ENCODE results near the gene SNRNP48. TPM values are rescaled to one million over a fixed set of nuclear protein-coding genes. Genes with fewer than 3 reads are reported as not detected.

The SNRNP48 gene
- polyA plus RNA-seq, 1 donor (not counting 4 experiments of a cell fraction or from before 2014, with no cell fraction given), result 12.2 TPM

- H4K20me1 ChIP-seq (ENCODE audit: control insufficient read depth, extremely low read depth, insufficient read depth, low read length), result no peaks in the 10 kb centered on the region
- DNase-seq (ENCODE audit: low read depth, low spot score) (no peak), FAIRE-seq (no peak)
- H3K4me1 ChIP-seq (ENCODE audit: control insufficient read depth, extremely low read depth, insufficient read depth, low read length), result peaks cover 10% of the 10 kb centered on the region
- dilution Hi-C loops (cut with MboI; ENCODE audit: extremely low pct_ligation_motif_present, low sequenced_read_pairs), result loop anchor here (25.0 kb wide), 1 partner anchor 334 kb away; no protein-coding TSS in a partner anchor
- no peak overlapping the region for H2AFZ ChIP-seq (ENCODE audit: control insufficient read depth, low read length)
- no peaks in the 10 kb centered on the region for H3K36me3 ChIP-seq (ENCODE audit: control insufficient read depth in 2 of 2, extremely low read depth in 1 of 2, insufficient read depth in 2 of 2, low read length in 2 of 2)
- H3K79me2 ChIP-seq (ENCODE audit: control insufficient read depth, insufficient read depth, low read length), result no peaks in the 10 kb centered on the region
- no peak overlapping the region for H3K9ac ChIP-seq (ENCODE audit: control insufficient read depth, extremely low read depth, insufficient read depth, low read length)
- TF ChIP-seq EZH2 (IDR thresholded peaks at IDR 0.05; ENCODE audit: low read length), result no peak
- TF ChIP-seq, protein P1, sequence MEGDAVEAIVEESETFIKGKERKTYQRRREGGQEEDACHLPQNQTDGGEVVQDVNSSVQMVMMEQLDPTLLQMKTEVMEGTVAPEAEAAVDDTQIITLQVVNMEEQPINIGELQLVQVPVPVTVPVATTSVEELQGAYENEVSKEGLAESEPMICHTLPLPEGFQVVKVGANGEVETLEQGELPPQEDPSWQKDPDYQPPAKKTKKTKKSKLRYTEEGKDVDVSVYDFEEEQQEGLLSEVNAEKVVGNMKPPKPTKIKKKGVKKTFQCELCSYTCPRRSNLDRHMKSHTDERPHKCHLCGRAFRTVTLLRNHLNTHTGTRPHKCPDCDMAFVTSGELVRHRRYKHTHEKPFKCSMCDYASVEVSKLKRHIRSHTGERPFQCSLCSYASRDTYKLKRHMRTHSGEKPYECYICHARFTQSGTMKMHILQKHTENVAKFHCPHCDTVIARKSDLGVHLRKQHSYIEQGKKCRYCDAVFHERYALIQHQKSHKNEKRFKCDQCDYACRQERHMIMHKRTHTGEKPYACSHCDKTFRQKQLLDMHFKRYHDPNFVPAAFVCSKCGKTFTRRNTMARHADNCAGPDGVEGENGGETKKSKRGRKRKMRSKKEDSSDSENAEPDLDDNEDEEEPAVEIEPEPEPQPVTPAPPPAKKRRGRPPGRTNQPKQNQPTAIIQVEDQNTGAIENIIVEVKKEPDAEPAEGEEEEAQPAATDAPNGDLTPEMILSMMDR (optimal IDR thresholded peaks at IDR 0.05 in 1 of 3, IDR thresholded peaks at IDR 0.05 in 1 of 3, conservative IDR thresholded peaks at IDR 0.05 in 1 of 3; ENCODE audit: extremely low read depth in 1 of 3, insufficient read depth in 2 of 3, low read length in 3 of 3), result no peak
- no peak overlapping the region for H3K4me2 ChIP-seq (ENCODE audit: control insufficient read depth, extremely low read depth, insufficient read depth, low read depth, low read length)
- H3K9me3 ChIP-seq (ENCODE audit: control insufficient read depth, low read depth, low read length), result no peaks in the 10 kb centered on the region
- no peak overlapping the region for H3K27ac ChIP-seq (ENCODE audit: control insufficient read depth, insufficient read depth, low read length)
- H3K4me3 ChIP-seq (ENCODE audit: control insufficient read depth in 2 of 3, extremely low read depth in 1 of 3, insufficient read depth in 2 of 3, low read depth in 1 of 3, low read length in 3 of 3), result no peak overlapping the region
- no peaks in the 10 kb centered on the region for H3K9me1 ChIP-seq (ENCODE audit: control insufficient read depth, extremely low read depth, insufficient read depth, low read length)
- H3K27me3 ChIP-seq (ENCODE audit: control insufficient read depth, extremely low read depth, insufficient read depth, low read length), result no peaks in the 10 kb centered on the region
These were observed 31.8 kb downstream of the SNRNP48 start for GRCh38 chr6:7621761-7622160.

DNA sequence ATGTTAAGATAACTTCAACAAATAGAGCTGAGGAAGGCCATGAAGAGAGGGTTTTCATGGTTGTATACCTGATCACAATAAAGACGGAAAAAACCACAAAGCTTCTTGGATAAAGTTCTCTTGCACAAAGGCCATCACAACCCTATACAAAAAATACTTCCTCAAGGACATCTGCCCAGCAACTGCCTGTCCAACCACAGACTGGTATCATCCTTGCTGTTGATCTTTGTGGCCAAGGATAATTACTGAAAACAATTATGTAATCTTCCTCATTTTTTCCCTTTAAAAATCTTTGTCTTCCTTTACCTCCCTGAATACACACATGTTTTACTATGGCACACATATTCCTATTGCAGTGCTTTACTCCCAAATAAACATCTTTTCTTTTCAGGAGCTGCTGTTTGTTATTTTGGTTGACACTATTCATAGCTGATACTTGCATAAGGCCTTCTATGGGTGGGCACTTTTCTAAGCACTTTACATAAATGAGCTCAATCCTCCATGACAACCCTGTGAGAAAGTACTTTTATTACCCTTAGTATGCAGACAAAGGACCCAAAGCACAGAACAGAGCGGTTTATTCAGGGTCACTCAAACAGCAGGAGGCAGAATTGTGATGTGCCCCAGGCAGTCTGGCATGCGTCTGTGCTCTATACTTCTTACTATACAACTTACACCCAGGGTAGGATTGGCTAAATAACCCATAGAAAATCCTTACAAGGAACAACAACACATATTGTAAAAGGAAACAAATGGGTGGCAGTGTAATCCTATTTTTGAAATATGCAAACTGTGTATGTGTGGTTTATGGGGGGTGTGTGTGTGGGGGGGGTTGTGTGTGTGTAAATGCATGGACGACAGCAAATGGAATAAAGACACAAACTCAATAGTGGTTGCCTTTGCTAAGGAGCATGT lies 35.1 kb downstream of the SNRNP48 start:
- no peaks in the 10 kb centered on the region for H4K20me1 ChIP-seq (ENCODE audit: control insufficient read depth, extremely low read depth, insufficient read depth, low read length)
- H3K27me3 ChIP-seq (ENCODE audit: control insufficient read depth, extremely low read depth, insufficient read depth, low read length), result no peaks in the 10 kb centered on the region
- no peaks in the 10 kb centered on the region for H3K36me3 ChIP-seq (ENCODE audit: control insufficient read depth in 2 of 2, extremely low read depth in 1 of 2, insufficient read depth in 2 of 2, low read length in 2 of 2)
- no peaks in the 10 kb centered on the region for H3K9me3 ChIP-seq (ENCODE audit: control insufficient read depth, low read depth, low read length)
- no peak overlapping the region for H3K4me3 ChIP-seq (ENCODE audit: control insufficient read depth in 2 of 3, extremely low read depth in 1 of 3, insufficient read depth in 2 of 3, low read depth in 1 of 3, low read length in 3 of 3)
- dilution Hi-C loops (cut with MboI; ENCODE audit: extremely low pct_ligation_motif_present, low sequenced_read_pairs), result loop anchor here (25.0 kb wide), 1 partner anchor 338 kb away; no protein-coding TSS in a partner anchor
- no peak overlapping the region for H3K4me2 ChIP-seq (ENCODE audit: control insufficient read depth, extremely low read depth, insufficient read depth, low read depth, low read length)
- FAIRE-seq (no peak), DNase-seq (ENCODE audit: low read depth, low spot score) (no peak)
- no peaks in the 10 kb centered on the region for H3K79me2 ChIP-seq (ENCODE audit: control insufficient read depth, insufficient read depth, low read length)
- TF ChIP-seq EZH2 (IDR thresholded peaks at IDR 0.05; ENCODE audit: low read length), result no peak
- TF ChIP-seq, protein P1 (optimal IDR thresholded peaks at IDR 0.05 in 1 of 3, IDR thresholded peaks at IDR 0.05 in 1 of 3, conservative IDR thresholded peaks at IDR 0.05 in 1 of 3; ENCODE audit: extremely low read depth in 1 of 3, insufficient read depth in 2 of 3, low read length in 3 of 3), result peak in 1 of 3 experiments; percentile 31
- H3K4me1 ChIP-seq (ENCODE audit: control insufficient read depth, extremely low read depth, insufficient read depth, low read length), result no peaks in the 10 kb centered on the region
- no peak overlapping the region for H3K27ac ChIP-seq (ENCODE audit: control insufficient read depth, insufficient read depth, low read length)
- H3K9ac ChIP-seq (ENCODE audit: control insufficient read depth, extremely low read depth, insufficient read depth, low read length), result no peak overlapping the region
- no peaks in the 10 kb centered on the region for H3K9me1 ChIP-seq (ENCODE audit: control insufficient read depth, extremely low read depth, insufficient read depth, low read length)
- no peak overlapping the region for H2AFZ ChIP-seq (ENCODE audit: control insufficient read depth, low read length)
